Stimulated activated CD4-positive, alpha-beta T cell treated with anti-CD3 and anti-CD28 coated beads, Interleukin-12 subunit alpha, Interleukin-12 subunit beta, amount 100 ng/mL, for 48 hours (primary cell): Measurements from ENCODE around the gene SERPINB6.
"Not testable (repeated sequence)": the region's sequence is repeated elsewhere in the genome, so short reads cannot be mapped to it uniquely, and the experiment has no call there.

Experiments used
- DNase-seq, 3 donors: peaks; one replicate each; pipeline ENCODE4 v3.0.0-alpha.2; 2020; ENCODE audit warnings: low read depth in 2 of 3, low spot score in 1 of 3

Gene SERPINB6

GRCh38 chr6:2940010-2940850 lies 31.1 kb downstream of the SERPINB6 start:
- peak; percentile 71 to 82 (median 82) for DNase-seq

- no peak for DNase-seq
Measured at GRCh38 chr6:2939315-2940009, 31.9 kb downstream of the SERPINB6 start.

GRCh38 chr6:2938632-2939083 lies 32.7 kb downstream of the SERPINB6 start:
- DNase-seq: no peak

GRCh38 chr6:2938004-2938631 lies 33.2 kb downstream of the SERPINB6 start:
- no peak for DNase-seq

- no peak for DNase-seq
Measured at GRCh38 chr6:2937627-2938003, 33.8 kb downstream of the SERPINB6 start.

GRCh38 chr6:2935566-2936291 lies 35.6 kb downstream of the SERPINB6 start:
- DNase-seq: no peak

GRCh38 chr6:2934057-2934456 lies 37.3 kb downstream of the SERPINB6 start:
- no peak for DNase-seq

GRCh38 chr6:2932911-2933310 lies 38.5 kb downstream of the SERPINB6 start:
- not testable (repeated sequence) for DNase-seq

GRCh38 chr6:2931970-2932748 lies 39.2 kb downstream of the SERPINB6 start:
- peak; percentile 75 to 93 (median 83) for DNase-seq

- no peak for DNase-seq
Measured at GRCh38 chr6:2931055-2931454, 40.3 kb downstream of the SERPINB6 start.

- DNase-seq: not testable (repeated sequence)
Measured at GRCh38 chr6:2927931-2928330, 43.4 kb downstream of the SERPINB6 start.

- not testable (repeated sequence) for DNase-seq
Measured at GRCh38 chr6:2925842-2926747, 45.3 kb downstream of the SERPINB6 start.

- no peak for DNase-seq
Measured at GRCh38 chr6:2921520-2922115, 49.7 kb downstream of the SERPINB6 start.

GRCh38 chr6:2920671-2921112 lies 50.7 kb downstream of the SERPINB6 start:
- no peak for DNase-seq

- no peak for DNase-seq
Measured at GRCh38 chr6:2919886-2920285, 51.5 kb downstream of the SERPINB6 start.

GRCh38 chr6:2919401-2919800 lies 52.0 kb downstream of the SERPINB6 start:
- no peak for DNase-seq

GRCh38 chr6:2918936-2919335 lies 52.4 kb downstream of the SERPINB6 start:
- no peak for DNase-seq

- no peak for DNase-seq
Measured at GRCh38 chr6:2917801-2918445, 53.4 kb downstream of the SERPINB6 start.
